HG02943 (cell line): ENCODE data around the gene MUC5B.
"Not testable (repeated sequence)": the region's sequence is repeated elsewhere in the genome, so short reads cannot be mapped to it uniquely, and the experiment has no call there.

Experiments used
- ATAC-seq: cut with Tn5 transposase; IDR thresholded peaks from one replicate; pipeline ENCODE4 v1.9.1; 2021; ENCODE audit warnings: mild to moderate bottlenecking, low read depth, moderate library complexity; ENCODE audit not compliant: unreplicated experiment

Gene MUC5B

DNA sequence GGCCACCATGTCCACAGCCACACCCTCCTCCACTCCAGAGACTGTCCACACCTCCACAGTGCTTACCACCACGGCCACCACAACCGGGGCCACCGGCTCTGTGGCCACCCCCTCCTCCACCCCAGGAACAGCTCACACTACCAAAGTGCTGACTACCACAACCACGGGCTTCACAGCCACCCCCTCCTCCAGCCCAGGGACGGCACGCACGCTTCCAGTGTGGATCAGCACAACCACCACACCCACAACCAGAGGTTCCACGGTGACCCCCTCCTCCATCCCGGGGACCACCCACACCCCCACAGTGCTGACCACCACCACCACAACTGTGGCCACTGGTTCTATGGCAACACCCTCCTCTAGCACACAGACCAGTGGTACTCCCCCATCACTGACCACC lies 21.7 kb downstream of the MUC5B start:
- not testable (repeated sequence) for ATAC-seq

- not testable (repeated sequence) for ATAC-seq
Measured at GRCh38 chr11:1245717-1246116, 22.9 kb downstream of the MUC5B start.

DNA sequence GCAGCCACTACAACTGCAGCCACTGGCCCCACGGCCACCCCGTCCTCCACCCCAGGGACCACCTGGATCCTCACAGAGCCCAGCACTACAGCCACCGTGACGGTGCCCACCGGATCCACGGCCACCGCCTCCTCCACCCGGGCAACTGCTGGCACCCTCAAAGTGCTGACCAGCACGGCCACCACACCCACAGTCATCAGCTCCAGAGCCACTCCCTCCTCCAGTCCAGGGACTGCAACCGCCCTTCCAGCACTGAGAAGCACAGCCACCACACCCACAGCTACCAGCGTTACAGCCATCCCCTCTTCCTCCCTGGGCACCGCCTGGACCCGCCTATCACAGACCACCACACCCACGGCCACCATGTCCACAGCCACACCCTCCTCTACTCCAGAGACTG lies 23.4 kb downstream of the MUC5B start:
- ATAC-seq: not testable (repeated sequence)

- ATAC-seq: not testable (repeated sequence)
Measured at GRCh38 chr11:1247026-1247425, 24.2 kb downstream of the MUC5B start.

- ATAC-seq: not testable (repeated sequence)
Measured at GRCh38 chr11:1248951-1249350, 26.1 kb downstream of the MUC5B start.

DNA sequence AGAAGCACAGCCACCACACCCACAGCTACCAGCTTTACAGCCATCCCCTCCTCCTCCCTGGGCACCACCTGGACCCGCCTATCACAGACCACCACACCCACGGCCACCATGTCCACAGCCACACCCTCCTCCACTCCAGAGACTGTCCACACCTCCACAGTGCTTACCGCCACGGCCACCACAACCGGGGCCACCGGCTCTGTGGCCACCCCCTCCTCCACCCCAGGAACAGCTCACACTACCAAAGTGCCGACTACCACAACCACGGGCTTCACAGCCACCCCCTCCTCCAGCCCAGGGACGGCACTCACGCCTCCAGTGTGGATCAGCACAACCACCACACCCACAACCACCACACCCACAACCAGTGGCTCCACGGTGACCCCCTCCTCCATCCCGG lies 27.5 kb downstream of the MUC5B start:
- ATAC-seq: not testable (repeated sequence)

- no peak for ATAC-seq
Measured at GRCh38 chr11:1251236-1251770, 28.4 kb downstream of the MUC5B start.

GRCh38 chr11:1252371-1253102 lies 29.7 kb downstream of the MUC5B start:
- ATAC-seq: no peak

DNA sequence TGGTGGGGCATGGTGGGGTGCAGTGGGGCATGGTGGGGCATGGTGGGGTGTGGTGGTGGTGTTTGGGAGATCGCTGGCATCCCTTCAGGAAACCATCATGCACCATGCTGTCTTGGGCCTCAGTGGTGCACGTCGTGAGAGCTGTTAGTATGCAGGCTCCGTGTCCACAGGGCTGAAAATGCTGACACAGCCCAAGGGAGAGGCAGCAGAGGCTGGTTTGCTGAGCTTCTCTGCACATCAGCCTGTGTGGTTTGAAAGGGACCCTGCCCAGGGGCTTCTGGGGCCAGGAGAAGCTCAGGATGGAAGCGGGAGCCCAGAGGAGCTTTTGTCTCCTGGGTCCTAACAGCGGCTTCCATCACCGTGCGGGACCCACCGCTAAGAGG lies 30.2 kb downstream of the MUC5B start:
- no peak for ATAC-seq

- ATAC-seq: no peak
Measured at GRCh38 chr11:1254086-1254648, 31.3 kb downstream of the MUC5B start.

DNA sequence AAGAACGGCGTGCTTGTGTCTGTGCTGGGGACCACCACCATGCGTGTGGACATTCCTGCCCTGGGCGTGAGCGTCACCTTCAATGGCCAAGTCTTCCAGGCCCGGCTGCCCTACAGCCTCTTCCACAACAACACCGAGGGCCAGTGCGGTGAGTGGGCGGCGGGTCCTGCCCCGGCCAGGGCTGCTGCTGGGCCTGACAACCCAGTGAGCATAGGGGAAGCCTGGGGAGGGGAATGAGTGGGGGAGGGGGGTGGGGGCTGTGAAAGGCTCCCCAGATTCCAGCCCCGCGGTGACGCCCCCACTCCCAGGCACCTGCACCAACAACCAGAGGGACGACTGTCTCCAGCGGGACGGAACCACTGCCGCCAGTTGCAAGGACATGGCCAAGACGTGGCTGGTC lies 31.9 kb downstream of the MUC5B start:
- no peak for ATAC-seq

GRCh38 chr11:1255151-1255550 lies 32.3 kb downstream of the MUC5B start:
- ATAC-seq: no peak

DNA sequence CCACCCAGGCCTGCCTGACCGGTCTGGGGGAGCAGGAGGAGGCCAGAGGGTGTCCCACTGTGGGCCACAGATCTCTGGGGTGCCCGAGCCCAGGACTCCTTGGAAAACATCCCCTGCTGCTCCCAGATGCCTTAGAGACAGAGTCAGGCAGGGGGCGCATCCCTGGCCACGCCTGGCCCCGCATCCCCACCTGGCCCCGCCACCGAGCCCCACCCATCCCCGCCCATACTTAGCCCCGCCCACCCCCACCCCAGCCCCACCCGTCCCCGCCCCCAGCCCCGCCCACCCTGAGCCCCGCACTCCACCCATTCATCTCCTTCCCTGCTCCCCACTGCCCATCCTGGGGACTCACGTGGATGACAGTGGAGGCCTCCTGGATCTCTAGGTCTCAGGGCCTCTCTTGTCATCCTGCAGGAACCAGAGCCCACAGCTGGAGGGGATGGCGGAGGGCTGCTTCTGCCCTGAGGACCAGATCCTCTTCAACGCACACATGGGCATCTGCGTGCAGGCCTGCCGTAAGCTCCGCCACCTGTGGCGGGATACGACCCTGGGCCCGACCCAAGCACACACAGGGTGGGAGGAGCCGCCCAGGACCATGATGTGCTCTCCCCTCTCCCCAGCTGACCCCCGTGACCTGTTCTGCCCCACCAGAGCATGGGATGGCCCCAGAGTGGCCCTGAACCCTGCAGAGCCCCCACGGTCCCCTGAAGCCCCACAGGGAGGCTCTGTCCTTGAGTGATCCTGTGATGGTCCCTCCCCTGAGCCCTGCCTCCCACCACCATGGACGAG lies 33.6 kb downstream of the MUC5B start:
- ATAC-seq: no peak

- ATAC-seq: no peak
Measured at GRCh38 chr11:1257366-1257765, 34.5 kb downstream of the MUC5B start.

DNA sequence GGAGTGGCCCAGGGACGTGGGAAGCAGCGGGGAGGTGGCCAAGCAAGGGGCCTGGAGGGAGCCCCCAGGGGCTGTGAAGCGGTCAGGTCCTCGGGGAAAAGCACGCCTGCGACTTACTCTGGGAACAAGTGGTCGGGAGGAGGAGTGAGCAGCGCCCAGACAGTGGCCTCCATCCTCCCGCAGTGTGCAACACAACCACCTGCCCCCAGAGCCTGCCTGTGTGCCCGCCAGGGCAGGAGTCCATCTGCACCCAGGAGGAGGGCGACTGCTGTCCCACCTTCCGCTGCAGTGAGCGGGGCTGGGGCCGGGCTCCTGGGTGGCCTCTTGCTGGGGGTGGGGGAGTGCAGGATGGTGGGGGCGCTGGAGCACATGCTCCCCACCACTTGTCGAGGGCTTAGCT lies 35.0 kb downstream of the MUC5B start:
- no peak for ATAC-seq

DNA sequence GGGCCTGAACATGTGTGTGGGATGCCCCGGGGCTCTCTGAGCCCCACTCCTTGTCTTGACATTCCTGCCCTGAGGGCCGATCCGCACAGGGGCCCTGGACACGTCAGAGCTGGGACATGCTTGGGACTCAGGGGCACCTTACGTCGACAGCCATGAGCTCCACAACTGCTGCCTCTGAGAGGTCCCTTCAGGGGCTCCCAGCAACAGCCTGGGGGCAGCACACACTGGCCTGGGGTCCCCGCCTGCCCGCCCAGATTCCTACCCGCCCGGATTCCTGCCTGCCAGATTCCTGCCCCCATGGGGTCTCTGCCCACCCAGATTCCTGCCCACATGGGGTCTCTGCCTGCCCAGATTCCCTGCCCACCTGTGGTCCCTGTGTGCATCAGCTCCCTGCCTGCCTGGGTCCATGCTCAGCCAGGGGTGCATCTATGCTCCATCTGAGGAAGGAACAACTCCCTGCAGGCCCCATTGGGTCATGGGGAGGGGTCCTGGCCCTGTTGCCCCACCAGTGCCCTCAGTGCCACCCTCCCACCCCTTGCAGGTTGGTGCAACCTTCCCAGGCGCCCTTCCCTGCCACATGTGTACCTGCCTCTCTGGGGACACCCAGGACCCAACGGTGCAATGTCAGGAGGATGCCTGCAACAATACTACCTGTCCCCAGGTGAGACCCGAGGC lies 35.7 kb downstream of the MUC5B start:
- no peak for ATAC-seq

DNA sequence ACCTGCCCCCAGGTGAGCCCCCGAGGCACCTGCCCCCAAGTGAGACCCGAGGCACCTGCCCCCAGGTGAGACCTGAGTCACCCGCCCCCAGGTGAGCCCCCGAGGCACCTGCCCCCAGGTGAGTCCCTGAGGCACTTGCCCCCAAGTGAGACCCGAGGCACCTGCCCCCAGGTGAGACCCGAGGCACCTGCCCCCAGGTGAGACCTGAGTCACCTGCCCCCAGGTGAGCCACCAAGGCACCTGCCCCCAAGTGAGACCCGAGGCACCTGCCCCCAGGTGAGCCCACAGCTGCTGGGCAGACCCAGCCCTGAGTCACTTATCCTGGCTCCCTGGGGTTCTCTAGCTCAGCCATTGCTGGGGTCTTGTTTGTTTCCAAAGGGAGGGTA lies 36.2 kb downstream of the MUC5B start:
- ATAC-seq: no peak

- no peak for ATAC-seq
Measured at GRCh38 chr11:1259561-1259960, 36.7 kb downstream of the MUC5B start.

DNA sequence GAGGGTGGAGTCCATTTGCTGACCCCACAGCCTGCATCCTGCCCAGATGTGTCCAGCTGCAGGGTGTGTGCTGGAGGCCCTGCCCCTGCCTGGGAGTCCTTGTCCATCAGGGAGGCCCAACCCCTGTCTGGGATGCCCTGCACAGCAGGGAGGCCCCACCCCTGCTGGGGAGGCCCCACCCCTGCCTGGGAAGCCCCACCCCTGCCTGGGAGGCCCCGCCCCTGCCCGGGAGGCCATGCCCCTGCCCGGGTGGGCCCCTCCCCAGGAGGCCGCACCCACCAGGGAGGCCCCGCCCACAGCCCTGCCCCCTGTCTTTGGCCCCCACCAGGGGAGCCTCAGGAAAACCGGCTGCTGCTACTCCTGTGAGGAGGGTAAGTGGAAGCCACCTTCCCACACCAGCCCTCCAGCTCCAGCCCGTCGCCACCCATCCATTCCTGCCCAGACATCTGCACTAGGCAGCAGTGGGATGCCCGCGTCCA lies 37.2 kb downstream of the MUC5B start:
- no peak for ATAC-seq

DNA sequence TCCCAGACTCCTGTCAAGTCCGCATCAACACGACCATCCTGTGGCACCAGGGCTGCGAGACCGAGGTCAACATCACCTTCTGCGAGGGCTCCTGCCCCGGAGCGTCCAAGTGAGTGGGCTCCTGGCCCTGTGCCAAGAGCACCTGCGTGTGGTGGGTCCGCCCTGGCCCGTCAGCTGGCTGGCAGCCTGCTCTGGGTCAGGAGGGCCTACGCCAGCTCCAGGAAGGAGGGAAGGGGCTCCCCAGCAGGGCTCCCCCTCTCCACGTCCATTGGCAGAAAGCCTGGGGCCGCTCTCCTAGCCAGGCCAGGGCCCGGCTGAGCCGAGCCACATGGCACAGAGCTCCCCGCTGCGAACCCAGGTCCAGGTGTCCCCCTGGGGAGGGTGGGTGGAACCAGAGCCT lies 37.8 kb downstream of the MUC5B start:
- ATAC-seq: no peak
